Measurements from ENCODE around the gene MRGPRE.

MRGPRE gene

GRCh38 chr11:3213659-3214419 is 18.4 kb downstream of the MRGPRE start:
- DNase-seq (ENCODE audit: low read depth in 3 of 3), result no peak

GRCh38 chr11:3208272-3208671 is 23.9 kb downstream of the MRGPRE start:
- DNase-seq (ENCODE audit: low read depth in 3 of 3), result no peak

- no peak for DNase-seq (ENCODE audit: low read depth in 3 of 3)
Measured at GRCh38 chr11:3207526-3208189, 24.6 kb downstream of the MRGPRE start.

- no peak for DNase-seq (ENCODE audit: low read depth in 3 of 3)
Measured at GRCh38 chr11:3206922-3207204, 25.4 kb downstream of the MRGPRE start.

DNA sequence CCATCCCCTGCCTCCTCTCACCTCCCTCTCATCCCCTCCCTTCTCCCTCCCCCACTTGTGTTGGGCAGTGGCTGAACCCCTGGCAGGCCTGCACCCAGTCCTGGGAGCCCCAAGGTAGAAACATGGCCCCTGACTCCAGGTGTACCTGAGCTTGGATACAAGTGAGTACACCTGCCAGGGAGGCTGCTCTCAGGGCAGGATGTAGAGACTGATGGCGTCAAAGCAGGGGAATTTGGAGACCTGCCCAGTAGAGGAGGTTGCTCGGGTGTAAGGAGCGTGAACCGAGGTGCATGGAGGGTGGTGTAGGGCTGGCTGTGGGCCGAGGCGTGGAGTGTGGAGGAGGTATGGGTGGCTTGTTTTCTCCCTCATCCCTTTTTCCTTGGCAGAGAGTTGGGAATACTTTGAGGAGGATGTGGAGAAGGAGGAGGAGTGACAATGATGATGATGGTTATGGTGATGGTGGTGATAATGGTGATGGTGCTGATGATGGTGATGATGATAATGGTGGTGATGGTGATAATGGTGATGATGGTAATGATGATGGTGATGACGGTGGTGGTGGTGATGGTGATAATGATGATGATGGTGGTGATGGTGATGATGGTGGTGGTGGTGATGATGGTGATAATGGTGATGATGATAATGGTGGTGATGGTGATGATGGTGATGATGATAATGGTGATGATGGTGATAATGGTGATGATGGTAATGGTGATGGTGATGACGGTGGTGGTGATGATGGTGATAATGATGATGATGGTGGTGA is 25.9 kb downstream of the MRGPRE start:
- no peak for DNase-seq (ENCODE audit: low read depth in 3 of 3)

DNA sequence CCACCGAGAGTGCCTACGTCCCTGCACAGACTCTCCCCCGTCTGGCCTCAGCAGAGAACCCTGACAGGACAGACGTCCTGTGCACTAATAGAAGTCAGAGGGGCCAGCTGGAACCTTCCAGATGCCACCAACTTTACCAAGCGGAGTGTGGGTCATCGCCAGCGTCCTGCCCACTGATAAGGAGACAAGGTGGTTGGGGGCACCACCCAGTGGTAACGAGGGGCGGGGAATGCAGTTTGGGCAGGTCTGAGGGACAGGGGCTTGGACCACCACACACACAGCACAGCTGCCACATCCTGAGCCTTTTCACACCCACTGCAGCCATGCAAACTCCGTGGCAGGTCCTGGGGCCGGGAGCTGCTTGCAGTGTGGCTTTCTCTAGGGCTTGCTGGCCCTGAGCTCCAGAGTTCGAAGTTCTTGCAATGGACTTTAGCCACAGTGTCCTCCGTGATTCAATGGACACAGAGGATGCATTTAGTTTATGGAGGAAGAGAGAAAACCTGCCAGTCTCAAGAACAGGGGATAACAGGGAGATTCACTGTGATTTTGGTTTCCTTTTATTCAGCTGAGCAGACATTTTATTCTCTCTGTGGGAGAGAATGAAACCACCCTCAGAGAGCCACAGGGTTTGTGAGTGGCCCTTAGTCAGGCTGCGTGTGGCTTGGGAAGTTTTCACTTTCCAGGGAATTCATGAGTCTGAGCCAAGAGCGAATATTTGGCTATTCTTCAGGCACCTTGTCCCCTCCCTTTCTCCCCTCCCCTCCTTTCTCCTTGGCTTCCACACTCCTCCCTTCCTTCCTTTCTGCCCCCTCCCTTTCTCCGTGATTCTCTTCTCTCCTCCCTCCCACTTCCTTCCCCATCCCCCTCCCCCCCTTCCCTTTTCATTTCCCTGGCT is 26.7 kb downstream of the MRGPRE start:
- DNase-seq (ENCODE audit: low read depth in 3 of 3), result no peak

DNA sequence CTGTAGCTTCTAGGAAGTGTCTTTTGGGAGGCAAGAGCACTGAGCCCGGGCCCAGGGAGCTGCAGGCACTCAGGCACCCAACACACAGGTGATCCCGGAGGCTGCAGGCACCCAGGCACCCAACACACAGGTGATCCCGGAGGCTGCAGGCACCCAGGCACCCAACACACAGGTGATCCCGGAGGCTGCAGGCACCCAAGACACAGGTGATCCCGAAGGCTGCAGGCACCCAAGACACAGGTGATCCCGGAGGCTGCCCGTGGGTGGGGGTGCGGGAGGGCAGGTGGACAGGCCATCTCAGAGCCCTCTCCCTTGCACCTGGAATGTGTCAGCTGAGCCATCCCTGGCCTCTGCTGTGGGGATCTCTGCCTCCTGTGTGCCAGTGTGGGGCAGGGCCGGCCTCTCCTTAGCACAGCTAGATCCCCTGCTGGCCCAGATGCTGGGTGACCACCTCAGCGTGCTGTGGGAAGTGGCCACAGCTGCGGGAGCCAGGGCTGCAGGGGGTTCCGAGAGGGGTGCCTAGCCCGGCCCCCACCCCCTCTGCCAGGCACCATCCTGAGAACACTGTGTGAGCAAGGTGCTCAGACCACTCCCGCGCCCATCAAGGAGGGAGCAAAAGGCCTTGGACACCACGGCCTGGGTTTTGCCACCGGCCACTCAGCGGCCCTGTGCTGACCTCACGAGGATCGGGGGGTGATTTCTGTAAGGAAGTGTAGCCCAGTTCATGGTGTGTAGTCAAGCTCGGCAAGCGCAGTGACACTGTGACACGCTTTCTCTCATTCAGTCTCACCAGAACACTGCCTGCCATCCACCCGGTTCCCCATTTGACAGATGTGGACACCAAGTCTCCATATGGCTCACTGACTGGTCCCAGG is 27.8 kb downstream of the MRGPRE start:
- no peak for DNase-seq (ENCODE audit: low read depth in 3 of 3)

DNA sequence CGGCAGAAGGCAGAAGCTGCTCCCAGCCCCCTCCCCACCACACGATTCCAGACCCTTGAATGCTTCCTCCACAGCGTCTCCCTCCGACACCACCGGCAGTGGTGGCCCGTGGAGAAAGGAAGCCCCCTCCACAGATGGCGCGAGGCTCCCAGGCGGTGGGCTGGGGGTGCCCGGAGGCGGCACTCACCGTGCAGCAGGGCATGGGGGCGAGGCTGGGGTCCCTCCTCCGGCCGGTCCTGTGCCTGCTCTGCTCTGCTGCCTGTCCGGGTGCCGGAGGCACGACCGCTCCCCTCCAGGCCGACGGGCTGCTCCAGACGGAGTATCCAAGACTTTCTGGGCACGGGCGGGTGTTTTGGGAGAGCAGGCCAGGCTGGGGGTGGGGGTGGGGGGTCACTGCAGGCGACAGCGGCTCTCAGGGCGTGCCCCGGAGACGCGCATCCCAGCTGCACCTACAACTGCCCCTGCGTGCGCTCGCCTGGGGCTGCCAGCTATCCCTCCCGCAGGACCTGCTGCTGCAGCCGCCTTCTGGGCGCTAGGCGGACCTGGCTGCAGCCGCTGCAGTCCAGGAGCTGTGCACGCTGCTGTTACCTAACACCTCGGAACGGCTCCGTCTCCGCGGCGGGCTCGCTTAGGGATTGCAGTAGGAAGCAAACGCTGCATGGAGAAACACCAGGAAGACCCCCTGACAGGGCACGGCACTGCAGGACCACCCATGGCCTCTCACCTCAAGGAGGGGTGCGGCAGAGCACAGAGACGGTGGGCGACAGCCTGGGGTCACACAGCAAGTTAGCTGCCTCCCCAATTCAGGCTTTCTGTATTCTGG is 28.8 kb downstream of the MRGPRE start:
- no peak for DNase-seq (ENCODE audit: low read depth in 3 of 3)

DNA sequence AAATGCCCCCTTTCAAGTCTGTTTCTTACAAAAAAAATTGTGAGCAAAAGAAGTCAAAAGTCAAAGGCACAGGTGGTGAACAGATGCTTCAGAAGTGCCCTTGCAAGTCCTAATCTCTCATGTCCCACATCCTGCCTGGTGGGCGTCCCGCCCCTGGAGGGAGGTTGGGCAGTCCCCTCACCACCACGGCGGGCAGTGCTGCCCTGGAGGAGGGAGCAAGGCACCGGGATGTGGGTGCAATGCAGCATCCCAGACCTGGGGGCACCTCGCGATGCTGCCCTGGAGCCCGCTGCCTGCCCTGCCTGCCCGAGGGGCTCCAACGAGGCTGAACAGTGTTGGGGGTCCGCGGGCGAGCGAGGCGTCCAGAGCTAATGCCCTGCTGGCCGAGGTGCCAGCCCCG is 29.5 kb downstream of the MRGPRE start:
- DNase-seq (ENCODE audit: low read depth in 3 of 3), result no peak

GRCh38 chr11:3202305-3202704 is 29.9 kb downstream of the MRGPRE start:
- DNase-seq (ENCODE audit: low read depth in 3 of 3), result no peak

GRCh38 chr11:3201677-3202181 is 30.5 kb downstream of the MRGPRE start:
- no peak for DNase-seq (ENCODE audit: low read depth in 3 of 3)

GRCh38 chr11:3201112-3201581 is 31.1 kb downstream of the MRGPRE start:
- DNase-seq (ENCODE audit: low read depth in 3 of 3), result no peak

- DNase-seq (ENCODE audit: low read depth in 3 of 3), result no peak
Measured at GRCh38 chr11:3200388-3201111, 31.7 kb downstream of the MRGPRE start.

DNA sequence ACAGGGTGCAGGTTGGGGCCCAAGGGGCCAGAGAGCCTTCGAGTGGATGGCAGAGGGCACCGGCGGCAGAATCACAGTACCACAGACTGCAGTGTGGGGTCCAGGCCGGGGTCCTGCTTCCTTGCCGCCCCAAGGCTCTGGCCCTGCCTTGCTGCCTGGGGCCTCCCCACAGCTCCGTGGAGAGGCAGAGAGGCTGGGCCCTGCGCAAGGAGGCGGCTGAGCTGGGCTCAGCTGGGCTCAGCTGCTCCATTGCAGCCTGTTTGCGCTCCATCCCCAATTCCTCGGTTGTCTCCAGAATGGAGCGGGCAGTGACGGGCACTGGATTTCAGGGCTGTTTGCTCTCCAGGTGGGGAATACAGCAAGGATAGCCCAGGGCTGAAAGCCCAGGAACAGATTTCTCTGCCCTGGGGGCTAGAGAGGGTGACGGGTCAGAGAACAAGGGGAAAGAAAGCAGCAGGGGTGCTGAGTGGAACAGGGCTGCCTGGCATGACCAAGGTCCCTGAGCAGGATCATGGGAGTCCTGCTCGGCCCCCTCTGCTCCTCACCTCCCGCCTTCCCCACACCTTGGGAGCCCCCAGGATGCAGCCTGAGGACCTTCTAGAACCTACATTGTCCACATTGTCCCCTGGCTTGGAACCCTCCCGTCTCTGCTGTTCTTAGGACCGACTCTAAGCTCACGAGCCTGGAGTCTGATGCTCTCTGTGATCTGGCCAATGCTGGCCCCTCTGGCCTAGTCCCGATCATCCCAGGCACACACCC is 32.5 kb downstream of the MRGPRE start:
- no peak for DNase-seq (ENCODE audit: low read depth in 3 of 3)

DNA sequence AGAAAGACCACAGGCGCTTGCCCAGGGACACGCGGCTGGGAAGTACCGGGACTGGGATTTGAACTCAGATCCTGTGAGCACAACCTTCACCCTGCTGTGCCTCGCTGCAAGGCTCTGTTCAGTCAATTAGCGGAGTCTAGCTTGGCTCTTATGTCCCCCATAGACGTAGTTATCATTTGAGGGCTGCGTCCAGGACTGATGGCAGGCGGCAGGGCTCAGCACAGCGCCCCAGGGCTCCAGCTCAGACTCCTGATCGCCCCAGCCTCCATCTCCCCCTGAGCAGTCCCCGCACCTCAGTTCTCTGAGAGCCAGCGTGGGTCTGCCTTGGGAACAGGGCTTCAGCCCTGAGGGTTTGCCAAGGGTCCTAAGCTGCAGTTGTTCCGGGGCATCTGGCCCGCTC is 33.4 kb downstream of the MRGPRE start:
- DNase-seq (ENCODE audit: low read depth in 3 of 3), result no peak

GRCh38 chr11:3197878-3198528 is 34.2 kb downstream of the MRGPRE start:
- no peak for DNase-seq (ENCODE audit: low read depth in 3 of 3)

DNA sequence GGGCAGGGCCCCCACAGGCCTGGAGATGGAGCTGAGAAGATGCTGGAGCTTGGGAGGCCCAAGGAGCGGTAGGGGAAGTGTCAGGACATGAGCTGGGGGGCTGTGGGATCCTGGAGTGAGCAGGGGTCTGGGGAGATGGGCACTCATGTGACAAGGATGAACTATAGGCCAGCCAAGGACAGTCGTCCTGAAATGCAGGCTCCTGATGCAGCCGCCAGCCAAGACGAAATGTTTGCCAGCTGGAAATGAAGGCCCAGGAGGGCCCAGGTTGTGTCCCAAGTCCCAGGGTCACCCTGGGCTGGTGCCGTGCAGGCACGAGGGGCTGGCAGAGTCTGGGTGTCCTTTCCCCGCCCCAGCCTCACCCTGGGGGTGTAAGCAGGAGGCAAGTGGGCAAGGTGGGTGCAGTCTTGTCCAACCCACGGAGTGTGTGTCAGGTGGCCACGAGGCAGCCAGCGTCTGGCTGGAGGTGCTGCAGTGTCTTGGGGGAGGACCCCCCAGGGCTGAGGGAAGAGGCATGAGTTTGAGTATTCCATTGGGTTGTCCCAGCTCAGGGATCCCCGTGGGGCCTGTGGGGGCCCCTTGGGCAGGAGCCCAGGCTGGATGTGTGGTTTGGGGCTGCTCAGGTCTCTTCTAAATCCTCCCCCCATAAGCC is 35.0 kb downstream of the MRGPRE start:
- no peak for DNase-seq (ENCODE audit: low read depth in 3 of 3)

Data from stimulated activated CD4-positive, alpha-beta T cell treated with anti-CD3 and anti-CD28 coated beads, TNF-alpha, amount 100 ng/mL, for 48 hours (primary cell).